IMR-90 (cell line): ENCODE results near the gene NFATC1. TPM values are rescaled to one million over a fixed set of nuclear protein-coding genes. Genes with fewer than 3 reads are reported as not detected.
A peak's percentile ranks its signal among the peaks of the same experiment; 100 is the strongest.

ENCODE experiments used
- ATAC-seq: fragments of 200-7000 bp; cut with Tn5 transposase; 2 replicates; pipeline ENCODE4 v1.9.1; 2020; ENCODE audit warnings: low read depth, mild to moderate bottlenecking, moderate library complexity
- BruUV-seq: library from RNA; stranded (reverse); fragments of 400-500 nt; replicated peaks from 2 replicates; lab custom pipeline; 2021; lab: Mats Ljungman, UMichigan
- CTCF ChIA-PET: fragments of 300-600 bp; formaldehyde crosslinking; extraction: SDS; loops from one replicate; lab custom pipeline; 2021; ENCODE audit warnings: antibody characterized with exemption; lab: Yijun Ruan, JAX
- POLR2A ChIA-PET: fragments of 300-600 bp; sonication (Branson Sonifier 250); formaldehyde crosslinking; loops from one replicate; lab custom pipeline; 2022; ENCODE audit warnings: antibody characterized with exemption; ENCODE audit not compliant: unreplicated experiment; lab: Charles Lee
- DNase-seq: peaks from one replicate; pipeline ENCODE4 v3.0.0; 2013
- H2AFZ ChIP-seq: replicated peaks from 2 replicates; pipeline ENCODE3; 2013; ENCODE audit warnings: low read length, mild to moderate bottlenecking; ENCODE audit not compliant: poor library complexity
- H2AK5ac ChIP-seq: 2 replicates; pipeline ENCODE4 v1.6.1; 2013; ENCODE audit warnings: low read depth, low read length, inconsistent platforms
- H2AK9ac ChIP-seq: replicated peaks from 2 replicates; pipeline ENCODE3; 2013; ENCODE audit warnings: mild to moderate bottlenecking, low read depth, low read length, moderate library complexity; ENCODE audit not compliant: poor library complexity
- H2BK120ac ChIP-seq: 2 replicates; pipeline ENCODE4 v1.6.1; 2013; ENCODE audit warnings: low read depth, low read length, inconsistent platforms
- H2BK15ac ChIP-seq: 3 replicates; pipeline ENCODE4 v1.6.1; 2013; ENCODE audit warnings: low read depth, low read length, inconsistent platforms
- H2BK20ac ChIP-seq: 2 replicates; pipeline ENCODE4 v1.6.1; 2013; ENCODE audit warnings: low read depth, mild to moderate bottlenecking, inconsistent platforms, low read length, moderate library complexity
- H2BK5ac ChIP-seq: 2 replicates; pipeline ENCODE4 v1.6.1; 2013; ENCODE audit warnings: mild to moderate bottlenecking, low read depth, low read length, inconsistent platforms; ENCODE audit not compliant: poor library complexity, severe bottlenecking
- H3K14ac ChIP-seq: replicated peaks from 2 replicates; pipeline ENCODE4 v1.6.1; 2013; ENCODE audit warnings: low read depth, low read length, inconsistent platforms
- H3K18ac ChIP-seq: 2 replicates; pipeline ENCODE4 v1.6.1; 2013; ENCODE audit warnings: low read depth, low read length, control low read depth
- H3K23ac ChIP-seq: 2 replicates; pipeline ENCODE4 v1.6.1; 2013; ENCODE audit warnings: low read depth, low read length, inconsistent platforms
- H3K27ac ChIP-seq: 2 replicates; pipeline ENCODE4 v1.5.1; 2013; ENCODE audit warnings: mild to moderate bottlenecking, control low read depth, low read length; ENCODE audit not compliant: insufficient read depth
- H3K27me3 ChIP-seq: 2 replicates; pipeline ENCODE4 v1.6.1; 2013; ENCODE audit warnings: low read length; ENCODE audit not compliant: control insufficient read depth, insufficient read depth
- H3K36me3 ChIP-seq: 2 replicates; pipeline ENCODE4 v1.6.1; 2013; ENCODE audit warnings: low read length, mixed read lengths; ENCODE audit not compliant: control insufficient read depth, insufficient read depth
- H3K4ac ChIP-seq: 2 replicates; pipeline ENCODE4 v1.6.1; 2013; ENCODE audit warnings: low read depth, low read length, inconsistent platforms
- H3K4me1 ChIP-seq: 2 replicates; pipeline ENCODE4 v1.6.1; 2013; ENCODE audit warnings: low read length, mixed read lengths; ENCODE audit not compliant: control insufficient read depth, insufficient read depth
- H3K4me2 ChIP-seq: 2 replicates; pipeline ENCODE4 v1.6.1; 2013; ENCODE audit warnings: low read depth, mild to moderate bottlenecking, control low read depth, low read length, moderate library complexity
- H3K4me3 ChIP-seq: 2 replicates; pipeline ENCODE4 v1.5.1; 2013; ENCODE audit warnings: low read depth, mild to moderate bottlenecking, control low read depth, low read length, moderate library complexity; ENCODE audit not compliant: insufficient read depth
- H3K56ac ChIP-seq: 2 replicates; pipeline ENCODE4 v1.6.1; 2013; ENCODE audit warnings: low read length, inconsistent platforms; ENCODE audit not compliant: insufficient read depth; ENCODE audit errors: extremely low read depth
- H3K79me1 ChIP-seq, 2 experiments: 2 replicates each; pipeline ENCODE4 v1.6.1; 2013; ENCODE audit warnings: low read length in 2 of 2, inconsistent platforms in 1 of 2, low read depth in 1 of 2
- H3K9ac ChIP-seq: 2 replicates; pipeline ENCODE4 v1.6.1; 2013; ENCODE audit warnings: low read depth, low read length, control low read depth
- H3K9me1 ChIP-seq: 2 replicates; pipeline ENCODE4 v1.6.1; 2013; ENCODE audit warnings: low read length, inconsistent platforms; ENCODE audit not compliant: insufficient read depth
- H3K9me3 ChIP-seq: 2 replicates; pipeline ENCODE4 v1.6.1; 2013; ENCODE audit warnings: low read length; ENCODE audit not compliant: control insufficient read depth, insufficient read depth
- H4K20me1 ChIP-seq: 2 replicates; pipeline ENCODE4 v1.6.1; 2013; ENCODE audit warnings: low read length, inconsistent platforms; ENCODE audit not compliant: insufficient read depth
- H4K5ac ChIP-seq: 2 replicates; pipeline ENCODE4 v1.6.1; 2013; ENCODE audit warnings: mild to moderate bottlenecking, low read depth, low read length, control low read depth
- H4K8ac ChIP-seq, 2 experiments: 2 replicates each; pipeline ENCODE4 v1.6.1; 2013; ENCODE audit warnings: low read depth in 2 of 2, low read length in 2 of 2, control low read depth in 1 of 2, inconsistent platforms in 1 of 2
- H4K91ac ChIP-seq: 2 replicates; pipeline ENCODE4 v1.6.1; 2013; ENCODE audit warnings: low read depth, low read length, inconsistent platforms; ENCODE audit not compliant: insufficient read depth
- BHLHE40 ChIP-seq: fragments of 150-350 bp; IDR thresholded peaks from 2 replicates; pipeline ENCODE4 v1.6.1; 2016; ENCODE audit warnings: mild to moderate bottlenecking, low read depth, low read length
- CHD1 ChIP-seq: IDR thresholded peaks from 2 replicates; pipeline ENCODE4 v1.6.1; 2012; ENCODE audit warnings: low read depth, low read length, improper control_type of control experiment
- CTCF ChIP-seq: conservative IDR thresholded peaks from 2 replicates; pipeline ENCODE4 v1.5.1; 2012; ENCODE audit warnings: mild to moderate bottlenecking, low read depth, low read length, improper control_type of control experiment
- FOS ChIP-seq: fragments of 150-350 bp; IDR thresholded peaks from 2 replicates; pipeline ENCODE4 v1.6.1; 2016; ENCODE audit warnings: low read depth, low read length
- MAZ ChIP-seq: IDR thresholded peaks from 2 replicates; pipeline ENCODE4 v1.6.1; 2012; ENCODE audit warnings: low read depth, mild to moderate bottlenecking, low read length, improper control_type of control experiment, moderate library complexity, borderline replicate concordance
- MXI1 ChIP-seq: IDR thresholded peaks from 2 replicates; pipeline ENCODE4 v1.6.1; 2012; ENCODE audit warnings: low read depth, mild to moderate bottlenecking, low read length, moderate library complexity, borderline replicate concordance
- POLR2A ChIP-seq: IDR thresholded peaks from 2 replicates; pipeline ENCODE4 v1.6.1; 2012; ENCODE audit warnings: mild to moderate bottlenecking, low read depth, low read length
- WGBS, 2 experiments: methylation state at CpG; one replicate each; pipeline versions ENCODE4 v1.1.5 to v1.1.7; 2013; ENCODE audit warnings: missing lambda C conversion rate in 2 of 2; ENCODE audit not compliant: insufficient read length in 1 of 2; ENCODE audit errors: extremely low coverage in 2 of 2; 5-methylcytosine and 5-hydroxymethylcytosine counted together
- dilution Hi-C: fragments of 300-500 bp; cut with HindIII; formaldehyde crosslinking; loops from one replicate; pipeline ENCODE4 v1.14.3; 2018; ENCODE audit warnings: low sequenced_read_pairs; ENCODE audit not compliant: unreplicated experiment
- in situ Hi-C: fragments of 300-500 bp; cut with MboI; formaldehyde crosslinking; loops from 3 replicates; pipeline ENCODE4 v1.14.3; 2019; ENCODE audit warnings: low sequenced_read_pairs, inconsistent platforms, mixed read lengths
- intact Hi-C: fragments of 100-400 bp; cut with micrococcal nuclease; formaldehyde crosslinking; loops from 2 replicates; pipeline ENCODE4 v1.10.0; 2022
- polyA plus RNA-seq, 3 experiments: library from polyadenylated mRNA; depleted of rRNA; stranded (reverse); fragments of >200 nt; gene quantifications; 2 replicates each; pipeline ENCODE4 v1.2.3, GENCODE V29; 2012; ENCODE audit warnings: low replicate concordance in 1 of 3
- total RNA-seq: library from RNA; depleted of rRNA; stranded (reverse); fragments of >200 nt; gene quantifications from 2 replicates; pipeline ENCODE4 v1.2.3, GENCODE V29; 2012

NFATC1 gene
- total and polyA plus RNA-seq, 2 of the 4 experiments (the other 2 are of a cell fraction) = 0.36 to 1.8 TPM

GRCh38 chr18:79485788-79486355, 90.1 kb downstream of the NFATC1 start:
- Histone ChIP-seq H4K5ac (peak overlapping the region; percentile 13; the same call in 1 of the 2 replicates), H2AFZ (peak overlapping the region; percentile 86), H3K27me3 (no peaks in the 10 kb centered on the region), H3K79me1 (no peaks in the 10 kb centered on the region), H3K56ac (no peak overlapping the region), H2BK5ac (no peak overlapping the region), H2AK5ac (peak overlapping the region; percentile 88; the same call in 1 of the 2 replicates), H4K91ac (peak overlapping the region; percentile 86), H3K9me1 (peaks cover 5% of the 10 kb centered on the region; the same call in 1 of the 2 replicates), H4K8ac (peak overlapping the region; percentile 18 to 65; a peak in 2 of 4 replicates), H2BK120ac (peak overlapping the region; percentile 75), H2BK15ac (peak overlapping the region; percentile 26; the same call in 1 of the 3 replicates), H3K9me3 (no peaks in the 10 kb centered on the region), H3K4ac (peak overlapping the region; percentile 77), H2AK9ac (peak overlapping the region; percentile 26), H3K18ac (peak overlapping the region; percentile 36; the same call in 1 of the 2 replicates), H3K4me3 (no peak overlapping the region), H4K20me1 (0 out of 2 replicates have a peak, but pooled peaks cover 3% of the 10 kb centered on the region), H3K9ac (no peak overlapping the region), H3K4me1 (peaks cover 17% of the 10 kb centered on the region; the same call in 1 of the 2 replicates), H3K14ac (no peak overlapping the region), H3K23ac (peak overlapping the region; percentile 11; the same call in 1 of the 2 replicates), H3K36me3 (no peaks in the 10 kb centered on the region), H3K4me2 (peak overlapping the region; percentile 38), H2BK20ac (peak overlapping the region; percentile 22; the same call in 1 of the 2 replicates), H3K27ac (peak overlapping the region; percentile 62; the same call in 1 of the 2 replicates)
- DNase-seq (peak; percentile 92), ATAC-seq (peak; percentile 61)
- intact Hi-C loops = no loop called here
- ChIA-PET POLR2A (no interaction called here), CTCF (interaction anchor here (0.6 kb wide), 1 partner anchor 257 kb away, joined by 3 read pairs; no protein-coding TSS in a partner anchor)
- dilution Hi-C loops = no loop called here
- TF ChIP-seq MXI1 = no peak
- no peak for TF ChIP-seq CHD1
- peak; percentile 39; the same call in 1 of the 2 replicates for TF ChIP-seq POLR2A
- TF ChIP-seq MAZ = peak; percentile 44; the same call in 1 of the 2 replicates
- peak; percentile 94 for TF ChIP-seq FOS
- peak; percentile 84 for TF ChIP-seq BHLHE40
- no peak for TF ChIP-seq CTCF
- in situ Hi-C loops = no loop called here
- no TSS peak for BruUV-seq
- 55% methylated on average over 9 of the region's 16 CpGs; no CpG with 5 or more reads in 1 of the 2 experiments for WGBS, 2 experiments
